K562 treated with DMSO at 1 percent for 12 hours (cell line): ENCODE data around the gene GPR171. TPM values are rescaled to one million over a fixed set of nuclear protein-coding genes. Genes with fewer than 3 reads are reported as not detected.

Experiments used
- total RNA-seq: library from RNA; unstranded; fragments of 300-600 nt; gene quantifications from 2 replicates; pipeline ENCODE4 v1.2.3, GENCODE V29; 2022; ENCODE audit not compliant: insufficient read depth

GPR171 gene
- not detected in 2 replicates for total RNA-seq

GRCh38 chr3:151203051-151203420 lies at the start of gene GPR171:
GPR171 (minus strand) TSS chr3:151203216; CDS start chr3:151199386, 3,830 bp downstream.

Other genes with a start within 250 kb of the GPR171 start
- gene CLRN1, start 230.5 kb downstream of the GPR171 start, total RNA-seq = not detected in 2 replicates
- gene MED12L, start 117.6 kb downstream of the GPR171 start, total RNA-seq = not detected in 2 replicates
- gene P2RY14, start 75.3 kb upstream of the GPR171 start, total RNA-seq = not detected in 2 replicates
- gene GPR87, start 113.6 kb upstream of the GPR171 start, total RNA-seq = not detected in 2 replicates
- gene P2RY13, start 126.3 kb upstream of the GPR171 start, total RNA-seq = not detected in 2 replicates
- gene P2RY12, start 181.5 kb upstream of the GPR171 start, total RNA-seq = not detected in 2 replicates